Left kidney (tissue), 2 donors: Measurements from ENCODE around the gene DPYSL3. TPM values are rescaled to one million over a fixed set of nuclear protein-coding genes. Genes with fewer than 3 reads are reported as not detected.
A peak's percentile ranks its signal among the peaks of the same experiment; 100 is the strongest.
"Not testable (repeated sequence)": the region's sequence is repeated elsewhere in the genome, so short reads cannot be mapped to it uniquely, and the experiment has no call there.

Experiments used
- DNase-seq: peaks from one replicate; pipeline ENCODE4 v3.0.0-alpha.2; 2013
- polyA plus RNA-seq: library from polyadenylated mRNA; unstranded; fragments of 120-200 nt; gene quantifications from one replicate; pipeline ENCODE4 v1.2.1, GENCODE V29; 2013; ENCODE audit not compliant: insufficient read length

The DPYSL3 gene
- polyA plus RNA-seq, 1 donor: 33.8 TPM

- no peak for DNase-seq
Measured at GRCh38 chr5:147369742-147370374, 140.0 kb downstream of the DPYSL3 start.

- DNase-seq: not testable (repeated sequence)
Measured at GRCh38 chr5:147367381-147367780, 142.5 kb downstream of the DPYSL3 start.

DNA sequence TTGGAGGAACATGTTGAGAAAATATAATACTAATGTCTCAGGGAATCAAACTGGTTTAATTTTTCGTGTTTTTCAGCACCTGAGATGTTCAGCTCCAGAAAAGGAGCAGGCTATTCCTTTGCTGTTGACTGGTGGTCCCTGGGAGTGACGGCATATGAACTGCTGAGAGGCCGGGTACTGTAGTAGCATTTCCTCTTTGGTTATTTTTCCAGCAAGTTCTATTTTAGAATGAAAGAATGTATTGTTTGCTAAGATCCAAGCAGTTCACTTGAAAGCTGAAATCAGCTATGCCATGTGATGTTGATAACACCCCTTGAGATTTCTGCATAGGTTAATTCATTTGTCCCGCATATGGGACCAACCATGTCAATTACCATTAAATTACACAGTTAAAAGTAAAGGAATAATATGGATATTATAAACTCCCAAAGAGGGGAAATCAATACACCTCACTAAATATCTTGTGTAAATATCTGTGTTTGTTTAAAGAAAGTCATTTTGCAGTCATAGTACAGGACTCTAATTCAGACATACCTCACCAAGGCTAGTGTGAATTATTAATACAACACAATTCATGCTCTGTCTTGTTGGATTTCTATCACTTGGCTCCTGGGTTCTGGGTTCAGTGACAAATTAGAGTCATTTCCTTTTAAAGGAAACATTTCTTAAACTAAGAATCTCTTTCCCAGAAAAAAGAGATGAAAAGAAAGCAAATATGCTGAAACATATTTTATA is 148.3 kb downstream of the DPYSL3 start:
- no peak for DNase-seq

DNA sequence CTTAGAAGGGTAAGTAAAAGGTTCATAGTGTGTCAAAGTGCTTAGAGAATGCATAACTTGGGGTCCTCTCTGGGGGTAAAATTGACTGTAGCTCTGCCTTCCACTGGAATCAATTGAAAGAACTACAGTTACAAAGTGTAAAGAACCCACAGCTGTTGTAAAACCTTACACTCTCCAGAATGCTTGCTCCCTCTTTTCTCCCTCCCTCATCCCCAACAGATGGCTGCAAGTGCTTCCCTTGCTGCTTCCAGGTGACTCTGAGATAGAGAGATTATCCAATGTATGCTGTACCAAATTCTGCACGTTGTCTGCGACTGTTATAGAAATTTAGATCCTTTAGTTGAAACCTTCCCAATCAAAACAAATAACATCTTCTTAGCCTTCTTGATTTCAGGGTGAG is 149.1 kb downstream of the DPYSL3 start:
- DNase-seq: no peak

- no peak for DNase-seq
Measured at GRCh38 chr5:147359581-147359980, 150.3 kb downstream of the DPYSL3 start.

DNA sequence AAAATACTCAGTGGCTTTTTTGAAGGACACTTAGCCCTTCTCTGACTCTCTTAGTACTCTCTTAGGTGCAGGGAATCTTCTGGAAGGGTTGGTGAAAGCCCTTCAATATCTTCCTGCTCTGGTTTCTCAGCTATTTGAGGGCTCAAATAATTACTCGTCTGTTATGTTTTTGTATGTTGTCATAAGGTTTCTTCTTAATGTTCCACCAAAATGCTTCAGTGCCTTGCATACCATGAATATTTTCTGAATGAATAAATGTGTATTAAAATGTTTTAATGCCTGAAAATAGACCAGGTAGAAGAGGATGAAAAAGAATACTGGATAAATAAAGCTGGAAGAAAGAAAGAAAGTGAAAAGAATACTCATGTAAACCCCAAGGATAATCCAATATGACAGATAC is 150.8 kb downstream of the DPYSL3 start:
- DNase-seq: no peak

DNA sequence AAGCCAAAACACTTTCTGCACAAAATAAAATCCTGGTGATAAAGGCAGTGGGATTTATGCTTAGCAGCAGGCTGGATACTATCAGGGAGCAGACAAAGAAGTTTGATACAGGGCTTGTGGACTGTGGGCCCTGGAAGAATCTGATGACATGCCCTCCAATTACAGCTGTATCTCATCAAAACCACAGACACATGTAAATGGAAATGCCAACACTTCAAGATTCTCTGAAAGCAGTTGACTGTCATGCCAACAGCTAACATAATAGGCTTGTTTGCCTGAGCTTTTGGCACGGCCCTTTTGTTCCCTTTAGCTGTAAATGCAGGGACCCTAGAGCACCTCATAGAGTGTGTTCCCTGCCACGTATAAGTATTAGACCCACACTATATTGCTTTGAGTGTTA is 160.6 kb downstream of the DPYSL3 start:
- no peak for DNase-seq

GRCh38 chr5:147348451-147348850 is 161.4 kb downstream of the DPYSL3 start:
- no peak for DNase-seq

GRCh38 chr5:147348046-147348445 is 161.8 kb downstream of the DPYSL3 start:
- DNase-seq: no peak

DNA sequence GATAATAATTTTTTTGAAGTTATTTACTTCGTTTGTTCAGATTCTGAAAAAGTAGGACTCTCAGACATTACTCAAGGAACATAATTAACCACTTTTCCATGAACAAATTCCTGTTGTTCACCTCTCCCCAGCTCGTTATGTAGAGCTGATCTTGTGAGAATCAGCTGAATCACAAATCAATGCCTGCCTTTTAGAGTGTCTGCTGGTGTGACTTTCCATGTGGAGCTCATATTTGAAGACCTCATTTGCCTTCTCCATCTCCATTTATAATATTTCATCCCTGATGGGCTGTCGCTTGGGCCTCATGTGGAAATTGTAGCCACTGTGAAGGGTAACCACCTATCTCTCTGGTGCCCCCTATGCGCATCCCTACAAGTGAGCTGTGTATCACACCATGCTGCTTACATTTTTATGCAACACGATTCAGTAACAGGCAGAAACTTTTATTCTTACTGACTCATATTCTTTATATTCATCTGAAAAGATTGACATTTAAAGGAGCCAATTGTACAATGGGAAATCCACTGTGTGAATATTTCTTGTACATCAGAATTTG is 163.8 kb downstream of the DPYSL3 start:
- no peak for DNase-seq

DNA sequence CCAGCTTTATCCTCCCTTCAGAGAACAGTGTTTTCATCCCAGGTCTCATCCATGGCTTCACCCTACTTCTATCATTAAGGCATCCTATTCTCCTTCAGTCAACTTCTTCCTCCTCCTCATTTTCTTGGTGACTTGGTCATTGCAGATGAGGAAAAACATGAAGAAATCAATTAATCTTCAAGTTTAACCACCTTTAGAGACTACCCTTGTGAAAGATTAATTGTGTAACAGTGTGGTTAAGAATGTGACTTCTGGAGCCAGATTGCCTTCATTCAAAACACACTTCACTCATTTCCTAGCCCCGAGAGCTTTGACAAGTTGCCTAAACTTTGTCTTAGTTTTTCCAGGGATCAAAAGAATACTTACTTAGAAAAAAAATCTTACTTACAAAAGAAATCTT is 165.0 kb downstream of the DPYSL3 start:
- DNase-seq: no peak

GRCh38 chr5:147341345-147341744 is 168.5 kb downstream of the DPYSL3 start:
- no peak for DNase-seq

GRCh38 chr5:147340941-147341340 is 168.9 kb downstream of the DPYSL3 start:
- DNase-seq: peak; percentile 44
